Lung (tissue), 12 donors: ENCODE measurements around the gene IRX2. TPM values are rescaled to one million over a fixed set of nuclear protein-coding genes. Genes with fewer than 3 reads are reported as not detected.

Source experiments
- ATAC-seq: fragments of 200-7000 bp; cut with Tn5 transposase; one replicate; pipeline ENCODE4 v1.9.1; 2020; ENCODE audit warnings: moderate number of reproducible peaks; ENCODE audit not compliant: insufficient read depth, low FRiP score
- DNase-seq, 3 donors: peaks; one replicate each; pipeline ENCODE4 v3.0.0-alpha.2; 2013 to 2017
- H3K27ac ChIP-seq, 2 donors: one replicate each; pipeline ENCODE4 v1.5.1; 2013; ENCODE audit warnings: mild to moderate bottlenecking in 2 of 2, moderate library complexity in 2 of 2, control low read depth in 1 of 2, inconsistent platforms in 1 of 2, low read depth in 1 of 2, low read length in 1 of 2
- H3K27me3 ChIP-seq, 3 donors: one replicate each; pipeline ENCODE4 v1.5.1; 2013; ENCODE audit warnings: low read length in 2 of 3; ENCODE audit not compliant: control insufficient read depth in 3 of 3, insufficient read depth in 3 of 3
- H3K36me3 ChIP-seq, 4 donors: one replicate each; pipeline ENCODE4 v1.5.1; 2013; ENCODE audit warnings: low read length in 4 of 4, mild to moderate bottlenecking in 1 of 4, moderate library complexity in 1 of 4; ENCODE audit not compliant: control insufficient read depth in 4 of 4, insufficient read depth in 4 of 4
- H3K4me1 ChIP-seq, 5 donors: one replicate each; pipeline ENCODE4 v1.5.1; 2013; ENCODE audit warnings: low read length in 5 of 5, mild to moderate bottlenecking in 2 of 5, moderate library complexity in 1 of 5; ENCODE audit not compliant: control insufficient read depth in 5 of 5, insufficient read depth in 5 of 5
- H3K4me3 ChIP-seq: one replicate; pipeline ENCODE4 v1.5.1; 2013; ENCODE audit warnings: mild to moderate bottlenecking, control low read depth, moderate library complexity
- H3K9ac ChIP-seq, 2 donors: one replicate each; pipeline ENCODE4 v1.5.1; 2013; ENCODE audit warnings: low read length in 2 of 2, control low read depth in 1 of 2; ENCODE audit not compliant: insufficient read depth in 1 of 2
- H3K9me3 ChIP-seq, 4 donors: one replicate each; pipeline ENCODE4 v1.5.1; 2013; ENCODE audit warnings: low read length in 3 of 4, mild to moderate bottlenecking in 1 of 4, moderate library complexity in 1 of 4; ENCODE audit not compliant: control insufficient read depth in 4 of 4, insufficient read depth in 3 of 4
- WGBS, 2 donors: extraction: QIAGEN DNeasy Blood & Tissue Kit; methylation state at CpG; one replicate each; pipeline ENCODE4 v1.1.7; 2013; 5-methylcytosine and 5-hydroxymethylcytosine counted together
- polyA plus RNA-seq, 2 donors: library from polyadenylated mRNA; stranded (reverse); fragments of 200-250 nt; gene quantifications; one replicate each; pipeline ENCODE4 v1.2.1, GENCODE V29; 2013
- total RNA-seq, 2 donors: library from RNA; depleted of rRNA in 1 of 2; stranded (reverse); fragments of >200 nt in 1 of 2; gene quantifications; one replicate each; pipeline ENCODE4 v1.2.1, GENCODE V29; 2014 to 2021
- TF ChIP-seq, protein P1 (sequence below): IDR thresholded peaks from 2 replicates; pipeline ENCODE4 v1.5.1; 2012; ENCODE audit warnings: mild to moderate bottlenecking; ENCODE audit errors: control extremely low read depth, extremely low read depth
- donor health status: control.
- donor health status: control.
- donor health status: Bipolar disorder and iron deficiency.
- donor health status: healthy.
- donor health status: DM: yes; HTN: yes; CAD: no.

The IRX2 gene
- total and polyA plus RNA-seq, 4 donors: 11.5 to 64.5 (median 45.4) TPM

GRCh38 chr5:2698581-2698980 lies 52.9 kb downstream of the IRX2 start:
- ATAC-seq: no peak
- peaks cover 0 to 2% (median 0%) of the 10 kb centered on the region in 4 donors for H3K9me3 ChIP-seq
- peaks cover 0 to 10% (median 0%) of the 10 kb centered on the region in 3 donors for H3K27me3 ChIP-seq
- no peak overlapping the region for H3K27ac ChIP-seq
- no peak for DNase-seq
- no peaks in the 10 kb centered on the region for H3K36me3 ChIP-seq
- TF ChIP-seq, protein P1, sequence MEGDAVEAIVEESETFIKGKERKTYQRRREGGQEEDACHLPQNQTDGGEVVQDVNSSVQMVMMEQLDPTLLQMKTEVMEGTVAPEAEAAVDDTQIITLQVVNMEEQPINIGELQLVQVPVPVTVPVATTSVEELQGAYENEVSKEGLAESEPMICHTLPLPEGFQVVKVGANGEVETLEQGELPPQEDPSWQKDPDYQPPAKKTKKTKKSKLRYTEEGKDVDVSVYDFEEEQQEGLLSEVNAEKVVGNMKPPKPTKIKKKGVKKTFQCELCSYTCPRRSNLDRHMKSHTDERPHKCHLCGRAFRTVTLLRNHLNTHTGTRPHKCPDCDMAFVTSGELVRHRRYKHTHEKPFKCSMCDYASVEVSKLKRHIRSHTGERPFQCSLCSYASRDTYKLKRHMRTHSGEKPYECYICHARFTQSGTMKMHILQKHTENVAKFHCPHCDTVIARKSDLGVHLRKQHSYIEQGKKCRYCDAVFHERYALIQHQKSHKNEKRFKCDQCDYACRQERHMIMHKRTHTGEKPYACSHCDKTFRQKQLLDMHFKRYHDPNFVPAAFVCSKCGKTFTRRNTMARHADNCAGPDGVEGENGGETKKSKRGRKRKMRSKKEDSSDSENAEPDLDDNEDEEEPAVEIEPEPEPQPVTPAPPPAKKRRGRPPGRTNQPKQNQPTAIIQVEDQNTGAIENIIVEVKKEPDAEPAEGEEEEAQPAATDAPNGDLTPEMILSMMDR: no peak
- WGBS, 2 donors: 77 to 87% methylated on average over 13 of the region's 13 CpGs
- no peak overlapping the region for H3K9ac ChIP-seq
- no peaks in the 10 kb centered on the region for H3K4me1 ChIP-seq
- no peak overlapping the region for H3K4me3 ChIP-seq

GRCh38 chr5:2697446-2698200 lies 53.9 kb downstream of the IRX2 start:
- 86 to 87% methylated on average over 23 of the region's 23 CpGs for WGBS, 2 donors
- DNase-seq (no peak), ATAC-seq (no peak)
- no peak overlapping the region for H3K9ac ChIP-seq
- H3K9me3 ChIP-seq: peaks cover 0 to 2% (median 0%) of the 10 kb centered on the region in 4 donors
- no peak overlapping the region for H3K27ac ChIP-seq
- H3K4me1 ChIP-seq: no peaks in the 10 kb centered on the region
- no peaks in the 10 kb centered on the region for H3K36me3 ChIP-seq
- peaks cover 0 to 5% (median 0%) of the 10 kb centered on the region in 3 donors for H3K27me3 ChIP-seq
- TF ChIP-seq, protein P1: no peak
- no peak overlapping the region for H3K4me3 ChIP-seq

DNA sequence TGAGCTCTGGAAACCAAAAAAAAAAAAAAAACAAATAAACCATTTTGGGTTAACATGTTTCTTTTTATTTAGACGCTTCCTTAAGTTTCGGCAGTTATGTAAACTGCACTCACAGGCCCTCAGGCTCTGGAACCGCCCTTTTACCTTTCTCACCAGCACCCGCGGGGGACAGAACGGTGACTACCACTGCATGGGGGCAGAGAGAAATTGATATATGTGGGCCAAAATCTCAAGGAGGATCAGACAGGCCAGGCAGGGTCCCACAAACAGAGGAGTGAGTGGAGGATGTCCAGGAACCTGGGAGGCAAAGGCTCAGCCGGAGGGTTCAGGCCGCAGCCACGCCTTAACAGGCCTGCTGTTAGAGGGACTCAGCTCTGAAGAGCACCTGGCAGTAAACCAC lies 54.4 kb downstream of the IRX2 start:
- no peak for DNase-seq
- WGBS, 2 donors: 91 to 96% methylated on average over 9 of the region's 9 CpGs
- no peaks in the 10 kb centered on the region for H3K4me1 ChIP-seq
- no peak for ATAC-seq
- no peak overlapping the region for H3K27ac ChIP-seq
- no peaks in the 10 kb centered on the region for H3K36me3 ChIP-seq
- no peak overlapping the region for H3K9ac ChIP-seq
- TF ChIP-seq, protein P1: no peak
- H3K27me3 ChIP-seq: peaks cover 0 to 5% (median 0%) of the 10 kb centered on the region in 3 donors
- H3K4me3 ChIP-seq: no peak overlapping the region
- H3K9me3 ChIP-seq: peaks cover 0 to 2% (median 0%) of the 10 kb centered on the region in 4 donors
